ENCODE data around the gene GRK1.
"Not testable (repeated sequence)": the region's sequence is repeated elsewhere in the genome, so short reads cannot be mapped to it uniquely, and the experiment has no call there.

- TF ChIP-seq CTCF (IDR thresholded peaks at IDR 0.05 in 8 of 11, conservative IDR thresholded peaks at IDR 0.05 in 3 of 11); POLR2A (IDR thresholded peaks at IDR 0.05); POLR2AphosphoS5 (IDR thresholded peaks at IDR 0.05): not testable (repeated sequence)
Measured at GRCh38 chr13:113726106-113726821, 59.2 kb downstream of the GRK1 start.
